Activated CD4-positive, CD25-positive, alpha-beta regulatory T cell treated with anti-CD3 and anti-CD28 coated beads, Interleukin-2, amount 50 U/mL, for 72 hours (primary cell): ENCODE results near the gene SVEP1.
"Not testable (repeated sequence)": the region's sequence is repeated elsewhere in the genome, so short reads cannot be mapped to it uniquely, and the experiment has no call there.

Experiments
- DNase-seq: peaks from one replicate; pipeline ENCODE4 v3.0.0; 2021

The SVEP1 gene

DNA sequence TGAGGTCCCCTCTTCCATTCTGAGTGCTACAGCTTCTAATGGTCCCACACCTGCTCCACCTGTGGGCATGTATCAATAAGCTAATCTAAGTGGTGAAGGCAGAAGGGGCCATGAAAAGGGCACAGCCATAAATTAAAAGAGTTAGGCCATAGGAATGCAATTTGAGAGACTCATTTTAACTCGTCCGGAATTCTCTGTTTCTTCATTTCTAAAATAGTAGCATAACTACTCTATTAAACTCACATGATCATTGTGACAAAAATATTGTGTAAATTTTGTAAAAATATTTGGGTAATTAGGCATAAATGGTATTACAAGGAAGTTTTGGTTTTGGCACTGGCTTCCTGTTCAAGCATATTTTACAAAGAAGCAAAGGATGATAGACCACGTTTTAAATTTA is 138.7 kb downstream of the SVEP1 start:
- DNase-seq: no peak

GRCh38 chr9:110440172-110440571 is 139.4 kb downstream of the SVEP1 start:
- DNase-seq: no peak

DNA sequence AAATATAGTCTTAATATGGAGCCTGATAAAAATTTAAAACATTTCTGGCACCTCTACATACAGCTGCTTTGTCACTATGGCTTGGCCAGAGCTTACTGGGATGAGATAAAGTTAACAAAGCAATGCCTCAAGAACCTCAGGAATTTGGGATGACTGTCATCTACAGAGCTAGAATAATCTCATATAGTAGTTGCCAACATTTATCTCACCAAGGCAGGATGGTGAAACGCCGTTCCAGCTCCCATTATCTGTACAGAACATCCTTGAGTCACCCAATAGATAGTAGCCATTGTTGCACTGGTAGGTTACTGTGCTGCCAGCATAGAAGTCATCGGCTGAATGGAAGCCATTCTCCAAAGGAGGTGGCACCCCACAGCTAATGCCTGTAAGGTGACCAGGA is 147.3 kb downstream of the SVEP1 start:
- DNase-seq: no peak

DNA sequence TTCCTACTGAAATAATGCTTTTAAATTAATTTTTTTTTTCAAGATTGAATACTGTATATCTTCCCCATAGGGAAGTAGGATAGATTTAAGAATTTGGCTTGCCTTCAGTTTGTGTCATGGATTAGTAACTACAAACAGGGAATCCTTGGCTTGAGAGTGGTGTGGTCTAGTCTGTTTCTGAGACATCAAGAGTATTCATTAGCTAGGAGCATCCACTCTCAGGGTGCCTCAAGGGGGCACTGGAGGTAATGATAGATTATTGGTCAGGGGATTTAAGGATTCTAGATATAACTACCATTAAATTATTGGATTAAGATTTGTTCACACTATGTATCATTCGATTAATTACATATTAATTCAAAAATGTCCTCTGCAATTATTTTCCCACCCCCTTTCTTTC is 150.1 kb downstream of the SVEP1 start:
- no peak for DNase-seq

DNA sequence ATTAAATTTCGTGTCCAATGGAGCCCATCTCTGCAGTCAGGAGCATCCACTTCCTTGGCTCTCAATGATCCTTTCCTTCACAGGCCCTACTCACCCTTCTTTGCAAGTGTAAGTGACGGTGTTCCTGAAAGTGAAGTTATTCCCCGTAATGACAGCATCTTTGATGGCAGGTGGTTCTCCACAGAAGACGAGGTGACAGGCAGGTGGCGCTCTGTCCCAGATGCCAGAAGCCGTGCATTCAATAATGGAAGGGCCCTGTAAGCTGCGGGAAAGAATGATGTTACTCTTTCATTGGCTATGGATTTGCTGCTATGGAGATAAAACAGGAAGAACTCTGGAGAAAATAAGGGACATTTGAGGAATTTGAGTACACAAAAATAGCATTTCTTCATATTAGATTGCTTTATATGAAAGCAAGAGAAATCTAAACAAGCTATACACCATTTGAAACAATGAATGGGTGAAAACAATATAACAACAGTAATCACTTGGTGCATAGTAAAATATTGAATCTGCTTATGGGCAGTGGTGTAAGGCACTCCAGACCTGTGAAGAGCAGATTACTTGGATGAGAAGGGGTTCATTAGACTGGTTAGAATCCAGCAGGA is 151.9 kb downstream of the SVEP1 start:
- no peak for DNase-seq

DNA sequence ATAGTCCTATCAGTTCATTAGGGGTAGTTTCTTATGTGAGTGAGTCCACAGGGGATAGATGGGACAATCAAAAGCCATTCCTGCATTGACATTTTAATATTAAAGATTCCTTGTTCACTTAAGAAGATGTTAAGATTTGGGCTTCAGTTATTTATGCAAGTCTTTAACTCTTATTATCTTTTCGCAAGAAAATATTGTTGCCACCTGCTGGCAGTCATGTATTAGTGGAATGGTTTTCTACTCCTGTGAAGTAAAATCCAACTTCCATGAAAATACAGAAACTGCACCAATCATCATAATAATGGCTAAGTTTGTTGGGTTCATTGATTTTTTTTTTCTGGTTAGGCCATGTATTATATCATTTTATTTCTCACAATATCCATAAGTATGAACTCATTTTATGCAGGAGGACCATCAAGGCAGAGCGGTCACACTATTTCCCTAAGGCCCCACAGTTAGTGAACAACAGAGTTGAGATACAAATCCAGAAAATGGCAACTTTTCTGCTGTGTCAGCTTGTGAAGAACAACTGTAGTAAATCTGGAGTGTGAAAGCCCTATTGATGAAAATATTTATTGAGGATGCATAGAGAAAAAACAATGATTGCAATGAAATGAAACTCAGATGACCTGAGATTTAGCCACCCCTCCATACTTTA is 153.4 kb downstream of the SVEP1 start:
- no peak for DNase-seq

DNA sequence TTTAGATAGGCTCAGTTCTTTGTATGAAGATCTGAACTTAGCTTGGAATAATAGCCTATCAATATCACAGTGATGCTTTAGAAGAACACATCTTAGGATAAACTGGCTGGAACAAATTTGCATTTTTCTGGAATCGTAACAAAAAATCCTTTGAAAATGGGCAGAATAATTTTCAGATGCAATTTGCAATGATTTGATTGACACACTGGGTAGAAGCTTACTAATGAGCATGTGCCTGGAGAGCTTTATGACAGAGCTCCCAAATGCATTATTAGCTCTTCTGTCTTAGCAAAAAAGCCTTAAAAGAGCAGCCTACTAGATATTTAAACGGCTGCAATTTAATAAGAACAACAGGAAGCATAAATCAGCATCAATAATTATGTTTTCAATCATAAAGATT is 165.1 kb downstream of the SVEP1 start:
- no peak for DNase-seq

DNA sequence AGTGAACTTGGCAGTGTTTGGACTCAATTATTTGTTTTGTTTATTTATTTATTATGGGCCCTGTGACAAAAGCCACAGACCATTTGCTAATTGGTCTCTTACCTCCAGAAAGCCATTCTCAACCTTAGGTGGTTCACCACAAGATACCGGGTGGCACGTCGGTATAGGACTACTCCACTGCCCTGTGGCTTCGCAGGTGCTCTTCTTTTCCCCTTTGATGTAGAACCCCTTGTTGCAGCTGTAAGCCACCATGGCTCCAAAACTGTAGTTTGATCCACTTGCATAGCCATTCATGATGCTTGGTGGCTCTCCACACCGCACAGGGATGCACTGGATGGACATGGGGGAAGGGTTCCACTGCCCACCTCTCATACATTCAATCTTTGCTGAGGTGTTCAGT is 168.6 kb downstream of the SVEP1 start:
- DNase-seq: no peak

- no peak for DNase-seq
Measured at GRCh38 chr9:110408598-110408997, 170.9 kb downstream of the SVEP1 start.

DNA sequence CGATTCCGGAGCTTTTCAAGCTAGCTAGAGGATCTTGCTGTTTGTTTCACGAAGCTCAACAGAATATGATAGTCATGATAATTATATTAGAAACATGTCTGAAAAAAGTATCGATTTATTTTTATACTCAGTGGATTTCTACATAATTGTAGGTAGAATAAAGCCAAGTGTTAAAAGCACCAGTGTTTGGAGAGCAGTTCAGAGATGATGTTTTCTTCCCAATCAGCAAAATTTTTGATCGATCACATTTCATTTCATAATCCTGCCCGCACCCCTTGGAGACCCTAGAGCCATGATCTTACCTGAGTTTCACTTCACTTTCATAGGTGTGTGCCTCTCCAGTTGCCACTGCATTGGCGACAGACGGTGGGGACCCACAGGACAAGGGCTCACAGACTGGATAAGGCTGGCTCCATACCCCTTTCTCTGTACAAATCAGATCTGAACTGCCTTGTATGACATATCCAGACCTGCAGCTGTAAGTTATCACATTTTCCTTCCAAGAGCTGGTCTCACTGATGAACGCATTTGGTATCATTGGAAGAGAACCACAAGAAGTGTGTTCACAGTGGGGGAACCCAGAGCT is 173.6 kb downstream of the SVEP1 start:
- DNase-seq: no peak

DNA sequence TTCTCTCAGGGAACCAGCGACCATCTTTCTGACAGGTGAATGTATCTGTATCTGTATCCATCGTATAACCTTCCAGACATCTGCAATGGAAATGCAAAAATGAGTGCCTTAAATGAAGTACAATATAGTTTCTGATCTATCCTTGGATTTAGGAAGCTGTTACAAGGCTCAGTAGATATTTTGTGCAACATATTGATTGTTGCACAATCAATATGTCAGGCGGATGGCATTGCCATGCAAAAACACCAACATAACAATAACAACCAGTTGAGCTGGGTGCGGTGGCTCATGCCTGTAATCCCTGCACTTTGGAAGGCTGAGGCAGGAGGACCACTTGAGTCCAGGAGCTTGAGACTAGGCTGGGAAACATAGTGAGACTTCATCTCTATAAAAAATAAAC is 175.1 kb downstream of the SVEP1 start:
- DNase-seq: no peak

DNA sequence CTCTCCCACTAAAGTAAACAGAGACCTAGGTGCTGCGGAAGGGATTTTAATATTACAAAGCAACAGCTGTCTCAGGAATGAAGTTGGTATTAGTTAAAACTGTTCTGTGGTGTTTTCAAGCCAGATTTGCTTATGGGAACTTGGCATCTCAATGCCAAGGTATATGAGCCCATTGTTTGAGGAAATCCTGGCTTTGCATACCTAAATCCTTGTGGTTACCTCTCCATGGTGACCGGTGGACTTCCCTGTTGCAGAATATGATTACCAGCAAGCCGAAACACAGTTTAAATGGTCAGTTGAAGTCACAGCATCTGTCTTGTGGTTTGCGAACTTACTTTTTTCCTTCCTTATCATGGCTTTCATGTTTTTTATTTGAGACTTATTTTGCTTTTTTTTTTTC is 179.6 kb downstream of the SVEP1 start:
- no peak for DNase-seq

GRCh38 chr9:110398992-110399391 is 180.5 kb downstream of the SVEP1 start:
- not testable (repeated sequence) for DNase-seq

- DNase-seq: no peak
Measured at GRCh38 chr9:110391826-110392485, 187.6 kb downstream of the SVEP1 start.

DNA sequence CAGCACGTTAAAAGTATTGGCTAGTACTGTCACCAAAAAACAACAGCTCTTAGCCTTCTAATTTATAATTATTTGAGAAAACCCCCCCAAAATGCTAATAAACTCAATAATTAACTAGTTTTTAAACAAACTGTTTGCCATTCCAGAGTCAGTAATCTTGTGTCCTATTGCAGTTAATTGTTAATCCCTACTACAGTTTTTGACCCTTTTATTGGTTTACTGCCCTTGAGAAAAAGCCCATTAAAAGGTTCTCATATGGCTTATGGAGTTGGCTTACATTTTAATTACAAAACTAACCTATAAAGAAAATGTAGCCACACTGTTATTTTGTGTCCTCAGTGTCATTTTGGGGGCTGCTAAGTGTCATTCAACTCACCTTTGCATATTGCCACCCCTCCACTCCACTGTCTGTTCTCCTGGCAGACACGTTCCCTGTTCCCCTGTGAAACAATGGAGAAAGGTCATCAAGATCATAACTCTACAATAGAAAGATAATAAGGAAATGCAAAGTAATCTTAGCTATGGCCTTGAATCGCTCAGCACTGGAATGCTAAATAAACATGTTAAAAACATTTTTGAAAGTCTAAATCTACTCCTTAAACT is 190.3 kb downstream of the SVEP1 start:
- DNase-seq: no peak

GRCh38 chr9:110383491-110383890 is 196.1 kb downstream of the SVEP1 start:
- DNase-seq: no peak

- no peak for DNase-seq
Measured at GRCh38 chr9:110382731-110383130, 196.8 kb downstream of the SVEP1 start.

DNA sequence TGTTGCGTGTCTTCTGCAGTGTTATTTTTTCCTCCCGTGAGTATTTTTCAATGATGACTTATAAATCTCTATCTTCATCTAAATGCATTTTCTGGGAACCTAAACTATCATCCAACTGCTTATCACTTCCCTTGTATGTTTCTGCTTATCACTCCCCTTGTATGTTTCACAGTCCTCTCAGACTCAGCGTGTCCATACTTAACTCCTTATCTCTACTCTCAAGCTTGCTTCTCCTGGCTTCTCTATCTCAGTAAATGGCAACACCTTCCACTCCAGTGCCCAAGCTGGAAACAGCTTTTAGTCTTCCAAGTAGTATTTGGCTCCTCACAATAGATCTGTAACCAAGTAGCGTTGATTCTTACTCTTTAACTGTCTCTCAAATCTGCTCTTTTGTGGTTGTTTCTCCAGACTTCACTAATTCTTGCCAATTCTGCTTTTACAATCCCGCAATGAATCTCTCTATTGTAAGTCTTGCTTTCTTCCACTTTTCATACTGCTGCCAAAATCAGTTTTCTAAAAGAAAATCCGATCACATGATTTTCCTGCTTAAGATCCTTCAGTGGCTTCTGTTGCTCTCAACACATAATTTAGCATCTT is 208.0 kb downstream of the SVEP1 start:
- DNase-seq: no peak

DNA sequence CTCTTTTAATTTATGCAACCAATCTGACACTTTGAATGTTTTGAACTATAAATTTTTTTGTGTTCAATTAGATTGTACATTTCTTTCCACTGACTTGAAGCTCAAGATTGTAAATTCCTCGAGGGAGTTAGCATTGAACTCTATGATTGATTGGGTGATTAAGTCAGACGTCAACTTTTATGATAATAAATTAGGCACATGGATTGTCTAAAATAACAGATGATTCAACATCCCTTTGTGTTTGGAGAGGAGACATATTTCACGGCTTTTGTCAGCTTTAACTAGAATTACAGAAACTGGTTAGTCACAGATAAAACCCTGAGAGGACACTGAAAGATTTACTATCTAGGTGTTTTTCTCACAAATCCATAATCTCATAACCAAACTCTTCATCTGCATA is 209.2 kb downstream of the SVEP1 start:
- DNase-seq: no peak

DNA sequence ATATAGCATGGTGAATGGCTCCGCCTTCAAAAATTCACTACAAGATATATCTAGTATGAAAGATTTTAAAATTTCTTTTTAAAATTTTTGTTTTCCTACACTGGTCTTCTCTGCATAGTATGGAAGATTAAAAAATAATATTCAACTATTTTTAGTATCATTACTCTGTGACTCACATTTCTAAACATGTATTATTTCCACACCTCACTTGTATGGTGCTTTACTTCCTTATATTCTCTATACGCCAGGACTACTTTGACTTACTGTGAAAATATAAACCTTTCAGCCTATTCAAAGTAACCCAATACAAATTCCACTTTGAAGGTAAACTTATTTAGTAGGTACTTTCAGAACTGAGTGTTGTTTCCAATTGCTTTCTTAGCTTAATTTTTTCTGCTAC is 215.1 kb downstream of the SVEP1 start:
- no peak for DNase-seq

DNA sequence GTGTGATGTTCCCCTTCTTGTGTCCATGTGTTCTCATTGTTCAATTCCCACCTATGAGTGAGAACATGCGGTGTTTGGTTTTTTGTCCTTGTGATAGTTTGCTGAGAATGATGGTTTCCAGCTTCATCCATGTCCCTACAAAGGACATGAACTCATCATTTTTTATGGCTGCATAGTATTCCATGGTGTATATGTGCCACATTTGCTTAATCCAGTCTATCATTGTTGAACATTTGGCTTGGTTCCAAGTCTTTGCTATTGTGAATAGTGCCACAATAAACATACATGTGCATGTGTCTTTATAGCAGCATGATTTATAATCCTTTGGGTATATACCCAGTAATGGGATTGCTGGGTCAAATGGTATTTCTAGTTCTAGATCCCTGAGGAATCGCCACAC is 220.5 kb downstream of the SVEP1 start:
- not testable (repeated sequence) for DNase-seq

DNA sequence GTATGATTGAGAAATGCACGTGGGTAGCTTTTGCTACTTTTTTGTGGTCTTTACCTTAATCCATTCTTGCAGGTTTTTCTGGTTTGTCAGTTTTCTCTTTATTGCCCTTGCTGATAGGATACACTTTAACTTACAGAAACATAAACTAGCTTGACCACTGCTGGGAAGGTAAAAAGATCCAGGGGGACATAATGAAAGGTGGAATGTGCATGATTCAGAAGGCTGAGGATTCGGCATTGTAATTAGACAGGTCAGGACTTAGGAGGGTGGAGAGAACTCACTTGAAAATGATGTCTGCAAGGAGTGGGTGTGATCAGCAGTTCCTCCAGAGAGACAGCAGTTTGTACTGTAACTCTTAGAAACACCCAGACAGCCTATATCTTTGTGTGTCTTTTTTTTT is 222.0 kb downstream of the SVEP1 start:
- no peak for DNase-seq

DNA sequence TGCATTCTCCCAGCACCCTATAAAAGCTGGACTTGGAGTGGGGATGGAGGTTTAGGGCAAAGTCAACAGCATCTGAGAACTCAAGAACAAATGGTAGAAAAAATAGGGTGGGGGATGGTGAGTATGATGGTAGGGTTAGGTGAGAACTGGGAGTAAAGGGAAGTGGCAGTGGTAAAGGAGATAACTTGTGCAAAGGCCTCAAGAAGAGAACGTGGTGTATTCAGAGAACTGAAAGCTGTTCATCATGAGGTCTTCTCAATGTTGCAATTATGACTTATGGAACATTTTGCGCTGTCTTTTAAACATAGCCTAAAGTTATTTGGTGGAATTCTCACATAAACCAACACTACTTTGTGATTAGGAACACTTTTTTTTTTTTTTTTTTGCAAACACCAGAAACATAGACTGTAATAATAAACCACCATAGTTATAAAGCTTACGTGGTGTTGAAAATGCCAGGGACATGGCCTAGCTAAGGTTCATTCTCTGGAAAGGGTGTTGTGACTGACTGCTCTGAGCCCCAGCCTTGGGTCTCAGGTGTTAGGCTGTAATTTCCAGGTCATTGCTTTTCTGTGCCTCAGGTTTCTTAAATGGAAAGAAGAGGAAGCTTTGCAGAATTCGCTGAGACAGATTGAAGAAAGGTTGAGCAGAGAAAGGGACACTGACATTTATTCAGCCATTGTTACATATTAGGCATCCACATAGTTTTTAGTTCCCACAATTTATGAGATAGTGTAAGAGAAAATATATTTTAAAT is 222.7 kb downstream of the SVEP1 start:
- DNase-seq: no peak
